Pancreas (tissue), 10 donors: Measurements from ENCODE around the gene GPRC5D. TPM values are rescaled to one million over a fixed set of nuclear protein-coding genes. Genes with fewer than 3 reads are reported as not detected.

ENCODE experiments used
- ATAC-seq, 4 donors: fragments of 200-7000 bp; cut with Tn5 transposase; one replicate each; pipeline versions ENCODE4 v1.8.0 to v1.9.1; 2020; ENCODE audit warnings: mild to moderate bottlenecking in 4 of 4, moderate library complexity in 4 of 4
- DNase-seq, 6 donors: peaks; one replicate each; pipeline ENCODE4 v3.0.0-alpha.2; 2020
- FAIRE-seq: peaks from 2 replicates; lab custom pipeline; 2012; peaks lifted over from hg19 to GRCh38; lab: Jason Lieb, UNC
- H3K27ac ChIP-seq, 4 donors: fragments of 200-600 bp; sonication (generic); 1 replicate in 3 of 4; 2 replicates in 1 of 4; pipeline versions ENCODE4 v1.5.0 to v1.8.0; 2020
- H3K27me3 ChIP-seq, 4 donors: fragments of 200-600 bp; one replicate each; pipeline ENCODE4 v1.8.0; 2021
- H3K36me3 ChIP-seq, 3 donors: fragments of 200-600 bp; sonication (generic) in 1 of 3; one replicate each; pipeline versions ENCODE4 v1.5.0 to v1.8.0; 2020 to 2021
- H3K4me1 ChIP-seq, 3 donors: fragments of 200-600 bp; one replicate each; pipeline ENCODE4 v1.8.0; 2021
- H3K4me3 ChIP-seq, 4 donors: fragments of 200-600 bp; sonication (generic) in 2 of 4; one replicate each; pipeline versions ENCODE4 v1.5.0 to v1.8.0; 2020 to 2021
- H3K9me3 ChIP-seq, 4 donors: fragments of 200-600 bp; one replicate each; pipeline ENCODE4 v1.8.0; 2021
- WGBS, 2 donors: extraction: QIAGEN DNeasy Blood & Tissue Kit; methylation state at CpG; one replicate each; pipeline ENCODE4 v1.1.7; 2013; 5-methylcytosine and 5-hydroxymethylcytosine counted together
- intact Hi-C, 3 donors: fragments of 100-400 bp; cut with DNase I; formaldehyde crosslinking; loops; one replicate each; pipeline versions ENCODE4 v1.11.1 to v1.14.2; 2022
- polyA plus RNA-seq, 2 donors: library from polyadenylated mRNA; stranded (reverse); fragments of 200-250 nt; gene quantifications; one replicate each; pipeline ENCODE4 v1.2.3, GENCODE V29; 2013
- total RNA-seq, 6 donors: library from RNA; stranded (reverse); fragmentation: NEBNext Ultra II Directional in 4 of 6; extraction: Animal tissue kit (Norgen Biotek cat#: 25700) in 4 of 6; gene quantifications; one replicate each; pipeline versions ENCODE4 v1.2.1 to v1.2.4, GENCODE V29; 2021 to 2023
- TF ChIP-seq, protein P1 (sequence below), 4 donors: fragments of 200-600 bp; sonication (generic) in 3 of 4; IDR thresholded peaks; one replicate each; pipeline versions ENCODE4 v1.5.0 to v1.8.0; 2021; ENCODE audit warnings: antibody characterized with exemption in 4 of 4
- donor health status: healthy with polysubstance abuse.
- donor health status: DM: no; HTN: no; CAD: no; lungs with moderate emphysema.
- donor health status: DM: no; HTN: no; CAD: no.
- donor health status: control.
- donor health status: control.
- donor health status: Bipolar disorder and iron deficiency.
- donor health status: DM: yes; HTN: yes; CAD: no.
- donor health status: DM: no; HTN: no; CAD: no.
- donor health status: DM: no; HTN: no; CAD: no.
- donor health status: DM: yes; HTN: yes; CAD: no.

Gene GPRC5D
- total and polyA plus RNA-seq, 8 donors: 0.24 to 0.42 (median 0.33) TPM; not detected in 5

DNA sequence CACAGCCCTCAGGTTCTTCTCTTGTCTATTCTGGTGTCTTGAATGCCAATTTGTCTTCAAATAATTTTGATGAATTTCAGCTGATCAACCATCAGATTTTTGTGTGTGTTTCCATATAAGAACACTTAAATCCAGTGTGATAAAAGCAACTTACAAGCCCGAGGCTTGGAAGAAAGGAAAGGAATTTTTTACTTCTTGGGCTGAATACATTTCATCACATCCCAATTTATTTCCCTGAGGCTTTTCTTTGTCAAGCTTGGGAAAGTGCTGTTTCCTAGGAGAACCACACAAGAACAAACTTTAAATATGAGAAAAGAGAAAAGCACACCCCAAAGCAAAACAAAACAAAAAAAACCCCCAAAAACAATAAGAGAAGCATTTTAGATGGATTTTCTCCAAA is 26.6 kb downstream of the GPRC5D start:
- DNase-seq (no peak), FAIRE-seq (no peak), ATAC-seq (no peak)
- no peaks in the 10 kb centered on the region for H3K27me3 ChIP-seq
- no peaks in the 10 kb centered on the region for H3K36me3 ChIP-seq
- H3K4me3 ChIP-seq: no peak overlapping the region
- intact Hi-C loops: no loop called here
- 29 to 50% methylated on average over 1 of the region's 1 CpG for WGBS, 2 donors
- H3K4me1 ChIP-seq: no peaks in the 10 kb centered on the region
- TF ChIP-seq, protein P1, sequence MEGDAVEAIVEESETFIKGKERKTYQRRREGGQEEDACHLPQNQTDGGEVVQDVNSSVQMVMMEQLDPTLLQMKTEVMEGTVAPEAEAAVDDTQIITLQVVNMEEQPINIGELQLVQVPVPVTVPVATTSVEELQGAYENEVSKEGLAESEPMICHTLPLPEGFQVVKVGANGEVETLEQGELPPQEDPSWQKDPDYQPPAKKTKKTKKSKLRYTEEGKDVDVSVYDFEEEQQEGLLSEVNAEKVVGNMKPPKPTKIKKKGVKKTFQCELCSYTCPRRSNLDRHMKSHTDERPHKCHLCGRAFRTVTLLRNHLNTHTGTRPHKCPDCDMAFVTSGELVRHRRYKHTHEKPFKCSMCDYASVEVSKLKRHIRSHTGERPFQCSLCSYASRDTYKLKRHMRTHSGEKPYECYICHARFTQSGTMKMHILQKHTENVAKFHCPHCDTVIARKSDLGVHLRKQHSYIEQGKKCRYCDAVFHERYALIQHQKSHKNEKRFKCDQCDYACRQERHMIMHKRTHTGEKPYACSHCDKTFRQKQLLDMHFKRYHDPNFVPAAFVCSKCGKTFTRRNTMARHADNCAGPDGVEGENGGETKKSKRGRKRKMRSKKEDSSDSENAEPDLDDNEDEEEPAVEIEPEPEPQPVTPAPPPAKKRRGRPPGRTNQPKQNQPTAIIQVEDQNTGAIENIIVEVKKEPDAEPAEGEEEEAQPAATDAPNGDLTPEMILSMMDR (IDR thresholded peaks at IDR 0.05): no peak
- H3K27ac ChIP-seq: no peak overlapping the region
- H3K9me3 ChIP-seq: no peaks in the 10 kb centered on the region

DNA sequence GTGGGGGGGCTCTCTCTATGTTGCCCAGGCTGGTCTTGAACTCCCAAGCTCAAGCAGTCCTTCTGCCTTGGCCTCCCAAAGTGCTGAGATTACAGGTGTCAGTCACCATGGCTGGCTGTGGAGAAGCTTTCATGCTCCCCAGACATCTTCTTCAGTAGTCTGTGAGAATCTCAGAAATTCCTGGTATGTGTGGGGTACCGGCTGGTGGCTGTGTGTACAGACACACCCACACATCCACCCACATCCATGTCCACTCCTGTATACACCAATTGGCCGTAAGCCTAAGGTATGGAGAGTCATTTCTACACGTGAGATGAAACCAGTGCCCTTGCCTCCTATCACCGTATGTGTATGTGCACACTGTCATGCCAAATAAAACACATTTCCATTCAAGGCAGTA is 27.8 kb downstream of the GPRC5D start:
- H3K4me3 ChIP-seq: no peak overlapping the region
- TF ChIP-seq, protein P1 (IDR thresholded peaks at IDR 0.05): no peak
- no peak overlapping the region for H3K27ac ChIP-seq
- 68 to 76% methylated on average over 4 of the region's 4 CpGs for WGBS, 2 donors
- DNase-seq (no peak), ATAC-seq (no peak), FAIRE-seq (no peak)
- H3K36me3 ChIP-seq: no peaks in the 10 kb centered on the region
- H3K9me3 ChIP-seq: no peaks in the 10 kb centered on the region
- H3K4me1 ChIP-seq: no peaks in the 10 kb centered on the region
- H3K27me3 ChIP-seq: no peaks in the 10 kb centered on the region
- intact Hi-C loops: no loop called here

DNA sequence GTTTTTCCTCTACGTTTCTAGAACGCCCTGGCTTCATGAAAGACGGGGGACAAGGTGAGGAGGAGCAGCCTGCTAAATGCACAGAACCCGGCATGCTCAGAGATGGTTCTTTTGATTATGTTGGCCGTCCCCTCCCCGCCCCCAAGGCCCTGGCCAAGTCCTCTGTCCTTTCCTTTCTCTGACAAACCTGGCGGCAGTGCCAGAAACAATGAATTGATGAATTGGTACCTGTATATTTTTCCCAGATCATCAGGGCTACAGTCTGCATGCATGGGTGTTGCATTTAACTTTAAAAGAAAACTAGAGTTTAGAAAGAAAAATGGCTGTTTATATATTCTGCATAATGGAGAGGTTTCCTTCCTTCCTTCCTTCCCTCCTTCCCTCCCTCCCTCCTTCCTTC is 29.0 kb downstream of the GPRC5D start:
- intact Hi-C loops: no loop called here
- WGBS, 2 donors: 58 to 67% methylated on average over 7 of the region's 7 CpGs
- Histone ChIP-seq H3K9me3 (no peaks in the 10 kb centered on the region), H3K4me1 (no peaks in the 10 kb centered on the region), H3K27me3 (no peaks in the 10 kb centered on the region), H3K27ac (no peak overlapping the region), H3K4me3 (no peak overlapping the region), H3K36me3 (no peaks in the 10 kb centered on the region)
- no peak for ATAC-seq
- DNase-seq: no peak
- TF ChIP-seq, protein P1 (IDR thresholded peaks at IDR 0.05): no peak
- no peak for FAIRE-seq

DNA sequence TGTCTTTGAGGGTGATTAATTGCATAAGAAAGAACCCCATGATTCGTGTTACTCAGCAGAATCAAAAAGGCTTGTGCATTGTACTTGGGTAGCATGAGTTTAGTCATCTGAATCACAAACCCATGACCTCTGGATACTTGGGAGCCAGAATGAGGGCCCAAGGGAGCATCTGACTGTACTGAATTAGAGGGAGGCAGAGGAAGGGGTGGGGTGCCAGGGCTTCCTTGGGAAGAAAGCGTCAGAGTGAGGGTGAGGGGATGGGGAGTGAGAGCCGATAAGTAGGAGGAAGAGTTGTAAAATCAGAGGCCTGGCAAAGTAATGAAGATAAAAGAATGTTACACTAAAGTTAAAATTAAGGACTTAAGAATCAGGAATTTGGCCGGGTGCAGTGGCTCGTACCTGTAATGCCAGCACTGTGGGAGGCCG is 29.8 kb downstream of the GPRC5D start:
- 67 to 74% methylated on average over 6 of the region's 6 CpGs for WGBS, 2 donors
- Histone ChIP-seq H3K4me3 (no peak overlapping the region), H3K27me3 (no peaks in the 10 kb centered on the region), H3K27ac (no peak overlapping the region), H3K36me3 (no peaks in the 10 kb centered on the region), H3K4me1 (no peaks in the 10 kb centered on the region), H3K9me3 (no peaks in the 10 kb centered on the region)
- FAIRE-seq (no peak), DNase-seq (no peak), ATAC-seq (peak in 1 of 4 donors; percentile 50)
- intact Hi-C loops: no loop called here
- TF ChIP-seq, protein P1 (IDR thresholded peaks at IDR 0.05): no peak

DNA sequence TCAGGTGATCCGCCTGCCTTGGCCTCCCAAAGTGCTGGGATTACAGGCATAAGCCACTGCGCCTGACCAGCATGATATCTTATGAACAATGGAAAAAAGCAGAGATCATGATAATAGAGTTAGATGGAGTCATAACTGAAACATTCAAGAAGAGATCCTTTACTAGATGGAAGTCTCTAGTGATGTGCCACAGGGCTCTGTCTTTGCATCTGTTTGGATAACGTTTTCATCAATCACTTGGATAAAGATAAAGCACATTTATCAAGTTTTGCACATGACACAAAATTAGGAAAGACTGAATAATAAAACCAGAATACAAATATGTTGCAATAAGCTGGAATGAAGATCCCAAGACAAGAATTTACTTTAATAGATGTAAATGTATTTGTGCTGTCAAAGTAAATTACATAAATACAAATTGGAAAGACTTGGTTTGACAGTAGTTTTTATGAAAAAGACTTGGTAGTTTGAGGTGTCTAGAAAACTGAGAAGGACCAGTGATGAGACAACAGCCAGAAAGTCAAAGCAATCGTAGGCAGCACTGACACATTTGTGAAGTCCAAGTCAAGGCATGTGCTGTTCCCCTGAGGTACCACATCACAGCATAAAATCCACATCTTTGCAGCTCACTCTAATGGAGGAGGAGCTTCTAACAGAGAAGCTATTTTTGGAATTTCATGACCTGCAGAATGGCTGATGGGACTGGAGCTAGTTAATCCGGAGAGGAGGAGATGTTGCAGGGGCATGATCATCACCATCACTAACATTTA is 32.1 kb downstream of the GPRC5D start:
- TF ChIP-seq, protein P1 (IDR thresholded peaks at IDR 0.05): no peak
- H3K27ac ChIP-seq: no peak overlapping the region
- H3K36me3 ChIP-seq: no peaks in the 10 kb centered on the region
- WGBS, 2 donors: 68 to 76% methylated on average over 5 of the region's 5 CpGs
- no peaks in the 10 kb centered on the region for H3K27me3 ChIP-seq
- H3K4me1 ChIP-seq: no peaks in the 10 kb centered on the region
- no peak overlapping the region for H3K4me3 ChIP-seq
- H3K9me3 ChIP-seq: no peaks in the 10 kb centered on the region
- DNase-seq (no peak), FAIRE-seq (no peak), ATAC-seq (no peak)
- intact Hi-C loops: loop anchor here in 2 of 3 donors (5.0 kb wide), 2 partner anchors 67 to 292 kb away; no protein-coding TSS in a partner anchor
